SK-N-MC (cell line): ENCODE results near the gene SEMA5A.

ENCODE experiments used
- EZH2 ChIP-seq: fragments of 200-600 bp; sonication (generic); IDR thresholded peaks from one replicate; pipeline ENCODE4 v1.6.1; 2017; ENCODE audit warnings: antibody characterized with exemption
- FOXP2 ChIP-seq: optimal IDR thresholded peaks from 2 replicates; pipeline ENCODE3; 2011; ENCODE audit warnings: mild to moderate bottlenecking, moderate library complexity; ENCODE audit not compliant: insufficient read depth; ENCODE audit errors: extremely low read length, control extremely low read depth
- POLR2AphosphoS5 ChIP-seq: IDR thresholded peaks from 2 replicates; pipeline ENCODE4 v1.6.1; 2012; ENCODE audit warnings: mild to moderate bottlenecking, low read depth, low read length, borderline replicate concordance

- TF ChIP-seq POLR2AphosphoS5 (no peak), EZH2 (no peak), FOXP2 (no peak)
Observed at GRCh38 chr5:9361835-9362234, 184.0 kb downstream of the SEMA5A start.
